HG03432 (cell line): ENCODE measurements around the gene TSSC4.

Experiments used
- ATAC-seq: cut with Tn5 transposase; IDR thresholded peaks from one replicate; pipeline ENCODE4 v1.9.1; 2021; ENCODE audit warnings: mild to moderate bottlenecking, moderate library complexity; ENCODE audit not compliant: unreplicated experiment

TSSC4 gene

GRCh38 chr11:2368851-2369180 is 31.7 kb upstream of the TSSC4 start:
- ATAC-seq: no peak

- ATAC-seq: no peak
Observed at GRCh38 chr11:2369320-2369719, 31.2 kb upstream of the TSSC4 start.

DNA sequence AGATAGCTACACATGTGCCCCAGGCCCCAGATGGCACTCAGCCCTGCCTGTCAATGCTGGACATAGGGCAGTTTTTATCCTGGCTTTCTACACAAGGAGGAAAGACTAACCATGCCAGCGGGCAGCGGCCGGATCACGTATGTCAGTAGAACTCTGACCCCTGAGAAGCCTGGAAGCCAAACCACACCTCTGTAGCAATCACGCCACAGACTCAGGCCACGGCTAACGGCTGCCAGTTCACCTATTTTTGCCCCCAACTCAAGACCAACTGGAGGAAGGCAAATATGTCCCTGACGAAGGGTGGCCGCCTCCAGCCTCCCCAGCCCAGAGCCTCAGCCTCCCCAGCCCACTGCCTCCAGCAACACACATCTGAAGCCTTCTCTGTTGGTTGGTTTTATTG is 30.7 kb upstream of the TSSC4 start:
- no peak for ATAC-seq

GRCh38 chr11:2374456-2375201 is 25.9 kb upstream of the TSSC4 start:
- no peak for ATAC-seq

DNA sequence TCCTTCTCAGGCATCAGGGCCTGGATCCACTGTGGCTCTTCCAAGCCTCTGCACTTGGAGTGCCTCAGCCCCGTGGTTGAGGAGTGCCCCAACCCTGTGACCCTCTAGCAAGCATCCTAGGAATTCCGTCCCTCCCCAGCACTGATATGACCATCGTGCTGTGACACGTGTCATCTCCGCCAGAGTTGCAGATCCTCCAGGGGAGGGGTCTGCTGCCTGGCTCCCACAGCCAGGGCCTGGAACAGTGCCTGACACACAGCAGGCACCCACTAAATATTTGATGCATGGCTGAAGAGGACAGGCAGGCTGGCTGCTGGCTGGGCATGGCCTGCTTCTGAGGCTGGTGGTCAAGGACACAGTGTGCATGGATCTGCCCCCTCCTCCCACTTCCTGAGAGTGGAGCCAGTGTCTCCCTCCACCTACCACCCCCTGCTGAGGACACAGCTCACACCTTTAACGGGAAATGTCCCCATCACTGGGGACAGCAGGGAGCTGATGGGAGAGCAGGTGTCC is 25.2 kb upstream of the TSSC4 start:
- no peak for ATAC-seq

- ATAC-seq: no peak
Observed at GRCh38 chr11:2375964-2376551, 24.5 kb upstream of the TSSC4 start.

GRCh38 chr11:2376751-2377451 is 23.6 kb upstream of the TSSC4 start, which contains the start of gene CD81:
Gene CD81, plus strand, starts transcription at chr11:2377310. Its CDS starts 240 bp downstream, at chr11:2377550.
- ATAC-seq: peak; percentile 55

DNA sequence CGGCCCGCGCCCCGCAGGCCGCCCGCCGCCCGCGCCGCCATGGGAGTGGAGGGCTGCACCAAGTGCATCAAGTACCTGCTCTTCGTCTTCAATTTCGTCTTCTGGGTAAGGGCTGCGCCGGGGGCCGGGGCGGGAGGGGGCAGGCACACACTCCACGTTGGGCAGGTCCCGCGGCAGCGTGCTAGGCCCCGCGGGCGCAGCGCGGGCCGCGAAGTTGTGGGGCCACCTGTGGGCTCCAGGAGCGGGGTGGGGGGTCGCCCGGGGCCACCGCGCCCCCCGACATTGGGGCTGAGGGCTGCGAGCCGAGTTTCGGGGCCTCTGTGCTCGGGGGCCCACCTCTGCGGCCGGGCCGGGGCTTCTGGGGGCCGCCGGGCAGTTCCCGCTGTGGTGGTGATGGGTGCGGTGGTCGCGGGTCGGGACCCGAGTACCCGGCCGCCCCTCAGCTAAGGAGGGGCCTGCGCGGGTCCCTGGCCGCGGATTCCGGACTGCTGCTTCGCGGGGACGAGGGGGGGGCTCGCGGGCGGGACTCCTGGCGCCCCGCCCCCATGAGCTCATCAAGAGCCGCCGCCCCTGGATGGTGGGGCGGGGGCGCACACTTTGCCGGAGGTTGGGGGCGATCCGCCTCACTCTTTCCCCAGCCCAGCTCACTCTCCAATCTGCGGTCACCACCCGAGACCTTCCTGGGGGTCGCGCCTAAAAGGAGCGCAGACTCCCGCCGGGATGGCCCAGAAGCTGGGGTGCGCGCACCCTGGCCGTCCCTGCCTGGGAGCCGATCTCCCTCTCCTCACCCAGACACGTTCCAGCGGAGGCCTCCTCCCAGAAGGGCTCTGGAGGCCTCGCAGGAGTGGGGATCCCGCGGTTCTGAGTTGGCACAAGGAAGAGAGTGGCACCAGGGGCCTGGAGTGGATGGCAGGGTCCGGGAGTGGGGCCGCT is 22.8 kb upstream of the TSSC4 start:
- peak; percentile 33 for ATAC-seq

DNA sequence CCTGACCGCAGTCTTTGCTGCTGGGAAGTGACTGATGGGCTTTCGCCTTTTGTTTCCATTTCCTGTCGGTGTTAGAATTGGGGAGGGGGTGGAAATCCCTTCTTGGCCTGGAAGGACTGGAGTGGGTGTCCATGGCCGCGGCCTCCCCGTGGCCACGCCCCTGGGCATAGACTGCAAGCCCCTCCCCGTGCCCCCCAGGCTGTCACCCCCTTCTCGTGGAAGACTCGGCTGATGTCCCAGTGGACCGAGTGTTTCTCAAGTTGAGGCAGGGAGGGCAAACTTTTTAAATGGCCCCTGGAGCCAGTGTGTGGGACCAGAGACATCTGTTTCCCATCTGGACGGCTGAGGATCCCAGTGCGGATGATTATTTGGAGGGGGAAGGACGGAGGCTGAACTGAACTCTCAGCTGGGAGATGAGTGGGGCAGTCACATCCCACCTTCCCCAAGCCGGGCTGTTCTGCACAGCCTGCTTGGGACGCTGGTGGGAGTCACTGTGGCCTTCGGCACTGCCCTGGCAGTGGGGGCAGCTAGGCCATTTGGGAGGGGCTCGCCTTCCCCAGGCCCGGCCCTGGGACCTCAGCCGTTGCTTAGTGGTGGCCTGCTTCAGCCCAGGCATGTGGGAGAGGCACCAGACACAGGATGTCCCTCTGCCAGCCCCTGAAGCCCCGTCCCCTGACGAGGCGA is 21.9 kb upstream of the TSSC4 start:
- ATAC-seq: no peak

- ATAC-seq: no peak
Observed at GRCh38 chr11:2379466-2380174, 20.9 kb upstream of the TSSC4 start.

- no peak for ATAC-seq
Observed at GRCh38 chr11:2380396-2380795, 20.2 kb upstream of the TSSC4 start.

GRCh38 chr11:2380807-2381350 is 19.7 kb upstream of the TSSC4 start:
- no peak for ATAC-seq

DNA sequence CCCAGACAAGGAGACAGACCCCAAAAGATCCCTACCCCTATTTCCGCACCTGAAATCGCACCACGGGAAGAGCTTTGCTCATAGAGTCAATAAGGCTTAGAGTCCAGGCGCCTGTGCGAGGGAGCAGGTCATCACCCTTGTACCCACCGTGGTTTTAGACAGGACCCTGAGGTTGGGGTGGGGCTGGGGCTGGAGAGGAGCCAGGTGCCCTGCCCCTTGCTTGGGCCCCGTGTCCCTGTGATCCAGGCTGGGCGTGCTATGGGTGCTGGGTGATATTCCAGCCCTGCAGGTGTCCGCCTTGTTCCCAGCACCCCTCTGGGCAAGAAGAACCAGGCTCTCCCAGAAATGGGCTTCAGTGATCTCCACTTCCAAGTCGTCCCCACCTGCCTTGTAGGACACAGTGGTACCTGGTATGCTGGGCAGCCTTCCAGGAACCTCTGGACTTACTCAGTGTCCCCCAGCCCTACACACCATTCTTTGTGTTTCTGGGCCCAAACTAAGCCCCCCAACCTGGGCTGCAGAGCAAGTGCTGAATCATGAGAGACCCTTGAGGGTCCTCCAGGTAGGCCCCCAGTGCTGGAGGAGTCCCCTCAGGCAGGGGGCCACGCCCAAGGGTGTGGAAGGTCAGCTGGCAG is 18.9 kb upstream of the TSSC4 start:
- no peak for ATAC-seq

DNA sequence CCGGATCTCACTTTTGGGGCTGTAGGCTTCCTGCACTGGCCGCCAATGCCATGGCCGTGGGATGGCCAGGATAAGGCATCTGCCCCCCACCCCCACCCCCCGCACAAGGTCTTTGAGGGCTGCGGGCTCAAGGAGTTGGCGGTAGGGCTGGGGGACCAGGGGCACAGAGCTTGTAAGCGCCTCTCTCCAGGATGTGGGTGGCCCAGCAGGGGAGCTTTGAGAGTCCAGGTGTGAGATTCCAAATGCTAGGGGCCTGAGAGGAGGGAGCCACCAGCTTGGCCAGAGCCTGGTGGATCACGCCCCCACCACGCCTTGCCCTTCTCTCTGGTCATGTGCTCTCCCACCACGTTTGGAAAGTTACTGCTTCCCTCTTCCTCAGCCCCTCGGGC is 18.4 kb upstream of the TSSC4 start:
- no peak for ATAC-seq

DNA sequence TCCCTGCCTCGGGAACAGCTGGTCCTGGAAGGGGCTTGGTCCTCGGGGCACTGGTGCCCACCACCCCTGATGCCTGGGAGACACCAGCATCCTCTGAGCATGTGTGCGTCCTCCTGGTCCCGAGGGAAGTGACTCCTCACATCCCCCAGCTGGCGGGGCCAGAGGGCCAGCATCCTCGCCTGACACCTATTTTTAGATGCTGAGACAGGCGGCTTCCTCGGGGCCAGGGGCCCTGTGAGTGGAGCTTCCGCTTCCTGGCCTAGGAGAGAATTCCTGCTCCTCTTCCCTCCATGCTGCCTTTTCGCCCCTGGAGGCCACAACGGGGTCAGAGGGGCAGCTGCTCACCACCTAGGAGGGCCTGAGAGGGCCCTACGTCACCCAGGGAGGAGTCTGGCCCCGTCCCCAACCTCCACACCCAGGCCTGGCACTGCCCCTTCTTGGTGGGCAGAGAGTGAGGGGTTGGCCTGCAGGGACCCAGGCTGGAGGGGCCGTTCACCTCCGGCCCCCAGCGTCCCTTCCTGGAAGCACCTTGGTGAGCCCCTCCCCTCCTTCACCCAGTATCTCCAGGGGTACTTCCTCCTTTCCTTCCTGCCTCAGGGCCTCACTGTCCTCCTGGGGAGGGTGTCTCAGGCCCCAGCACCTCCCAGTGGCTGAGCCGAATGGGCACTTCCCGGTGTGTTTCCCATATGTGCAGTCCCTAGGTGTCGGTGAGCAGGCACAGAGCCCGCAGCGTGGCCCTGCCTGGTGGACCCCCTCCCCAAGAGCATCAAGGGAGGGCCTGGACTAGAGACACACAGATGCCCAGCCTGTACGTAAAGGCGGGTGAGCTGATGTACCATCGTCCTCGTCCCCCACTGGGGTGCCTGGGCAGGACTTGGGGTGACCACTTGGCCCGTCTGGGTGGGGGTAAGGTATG is 17.4 kb upstream of the TSSC4 start:
- ATAC-seq: no peak

DNA sequence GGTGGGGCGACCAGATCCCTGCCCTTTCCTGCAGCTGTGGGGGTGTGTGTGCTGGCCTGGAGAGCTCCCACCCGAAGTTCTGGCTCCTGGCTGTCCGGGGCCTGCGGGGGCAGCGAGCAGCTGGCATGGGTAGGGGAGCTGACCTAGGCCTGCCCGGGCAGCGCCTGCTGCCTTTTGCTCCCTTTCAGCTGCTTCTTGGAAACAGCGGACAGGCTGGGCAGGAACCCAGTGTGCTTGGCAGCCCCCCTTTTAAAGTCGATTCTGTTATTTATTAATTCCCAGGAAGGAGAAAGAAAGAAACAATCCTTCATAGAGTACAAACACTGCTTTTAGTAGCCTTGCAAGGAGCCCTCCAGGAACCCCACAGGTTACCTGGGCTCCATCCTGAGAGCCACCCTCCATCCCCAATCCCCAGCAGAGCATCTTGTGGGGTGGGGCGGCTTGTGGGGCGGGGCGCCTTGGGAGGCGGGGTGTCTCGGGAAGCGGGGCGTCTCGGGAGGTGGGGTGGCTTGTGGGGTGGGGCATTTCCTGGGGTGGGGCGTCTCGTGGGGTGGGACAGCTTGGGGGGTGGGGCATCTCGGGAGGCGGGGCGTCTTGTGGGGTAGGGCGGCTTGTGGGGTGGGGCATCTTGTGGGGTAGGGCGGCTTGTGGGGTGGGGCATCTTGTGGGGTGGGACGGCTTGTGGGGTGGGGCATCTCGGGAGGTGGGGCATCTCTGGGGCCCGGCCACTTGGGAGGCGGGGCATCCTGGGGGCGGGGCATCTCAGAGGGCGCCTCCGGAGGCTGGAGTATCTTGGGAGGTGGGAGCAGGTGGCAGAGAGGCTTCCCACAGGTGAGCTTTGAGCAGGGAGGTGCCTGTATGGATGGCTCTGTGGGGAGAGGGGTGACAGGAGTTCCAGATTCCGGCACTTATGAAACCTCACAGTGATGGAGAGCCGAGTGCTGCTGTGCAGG is 16.4 kb upstream of the TSSC4 start:
- ATAC-seq: no peak
